GM12874 (cell line): ENCODE data around the gene MYOT.

Experiments
- CTCF ChIP-seq: IDR thresholded peaks from 2 replicates; pipeline ENCODE4 v1.5.1; 2011; ENCODE audit warnings: low read depth, mild to moderate bottlenecking, control low read depth, low read length, moderate library complexity; ENCODE audit not compliant: insufficient read depth

The MYOT gene

GRCh38 chr5:137856916-137857862, 10.5 kb upstream of the MYOT start:
- TF ChIP-seq CTCF, result no peak

- no peak for TF ChIP-seq CTCF
Observed at GRCh38 chr5:137858223-137858916, 9.3 kb upstream of the MYOT start.

- no peak for TF ChIP-seq CTCF
Observed at GRCh38 chr5:137858954-137859353, 8.7 kb upstream of the MYOT start.

- TF ChIP-seq CTCF, result no peak
Observed at GRCh38 chr5:137862251-137862650, 5.4 kb upstream of the MYOT start.

GRCh38 chr5:137866541-137867388, 895 bp upstream of the MYOT start:
- TF ChIP-seq CTCF, result no peak

- TF ChIP-seq CTCF, result no peak
Observed at GRCh38 chr5:137870647-137871339, 3.1 kb downstream of the MYOT start.

- no peak for TF ChIP-seq CTCF
Observed at GRCh38 chr5:137871571-137871970, 3.9 kb downstream of the MYOT start.
